RWPE2 (cell line): ENCODE results near the gene RETREG2.
"Not testable (repeated sequence)": the region's sequence is repeated elsewhere in the genome, so short reads cannot be mapped to it uniquely, and the experiment has no call there.

ENCODE experiments used
- ATAC-seq: fragments of 200-7000 bp; cut with Tn5 transposase; 3 replicates; pipeline ENCODE4 v1.9.1; 2021; ENCODE audit warnings: low read depth
- DNase-seq: peaks from one replicate; pipeline ENCODE4 v3.0.0-alpha.2; 2020; ENCODE audit warnings: low spot score
- H3K27ac ChIP-seq: fragments of 450-650 bp; 2 replicates; pipeline ENCODE4 v1.5.1; 2017; ENCODE audit warnings: mild to moderate bottlenecking; ENCODE audit not compliant: poor library complexity, severe bottlenecking
- H3K27me3 ChIP-seq: fragments of 250-450 bp; sonication (Bioruptor Pico); 2 replicates; pipeline ENCODE4 v1.5.1; 2021; ENCODE audit warnings: mild to moderate bottlenecking, moderate library complexity; ENCODE audit not compliant: insufficient read depth, poor library complexity, severe bottlenecking
- H3K36me3 ChIP-seq: fragments of 250-450 bp; sonication (Bioruptor Pico); 2 replicates; pipeline ENCODE4 v1.5.1; 2020; ENCODE audit warnings: low read depth, mild to moderate bottlenecking, moderate library complexity
- H3K4me1 ChIP-seq: fragments of 250-450 bp; sonication (Bioruptor Pico); 2 replicates; pipeline ENCODE4 v1.5.1; 2021; ENCODE audit warnings: mild to moderate bottlenecking, moderate library complexity; ENCODE audit not compliant: insufficient read depth, poor library complexity, severe bottlenecking
- H3K4me3 ChIP-seq: fragments of 250-450 bp; sonication (Bioruptor Pico); 2 replicates; pipeline ENCODE4 v1.5.1; 2021; ENCODE audit warnings: mild to moderate bottlenecking, moderate library complexity; ENCODE audit not compliant: severe bottlenecking
- H3K9me3 ChIP-seq: fragments of 250-450 bp; sonication (Bioruptor Pico); 2 replicates; pipeline ENCODE4 v1.5.1; 2021; ENCODE audit warnings: mild to moderate bottlenecking, moderate library complexity; ENCODE audit not compliant: severe bottlenecking
- TF ChIP-seq, protein P1 (sequence below): fragments of 450-650 bp; IDR thresholded peaks from one replicate; pipeline ENCODE4 v1.5.1; 2017; ENCODE audit warnings: mild to moderate bottlenecking, moderate library complexity; ENCODE audit not compliant: poor library complexity, severe bottlenecking

The RETREG2 gene

GRCh38 chr2:219186754-219187456, 8.8 kb downstream of the RETREG2 start:
- DNase-seq, result no peak
- no peaks in the 10 kb centered on the region for H3K9me3 ChIP-seq
- TF ChIP-seq, protein P1, sequence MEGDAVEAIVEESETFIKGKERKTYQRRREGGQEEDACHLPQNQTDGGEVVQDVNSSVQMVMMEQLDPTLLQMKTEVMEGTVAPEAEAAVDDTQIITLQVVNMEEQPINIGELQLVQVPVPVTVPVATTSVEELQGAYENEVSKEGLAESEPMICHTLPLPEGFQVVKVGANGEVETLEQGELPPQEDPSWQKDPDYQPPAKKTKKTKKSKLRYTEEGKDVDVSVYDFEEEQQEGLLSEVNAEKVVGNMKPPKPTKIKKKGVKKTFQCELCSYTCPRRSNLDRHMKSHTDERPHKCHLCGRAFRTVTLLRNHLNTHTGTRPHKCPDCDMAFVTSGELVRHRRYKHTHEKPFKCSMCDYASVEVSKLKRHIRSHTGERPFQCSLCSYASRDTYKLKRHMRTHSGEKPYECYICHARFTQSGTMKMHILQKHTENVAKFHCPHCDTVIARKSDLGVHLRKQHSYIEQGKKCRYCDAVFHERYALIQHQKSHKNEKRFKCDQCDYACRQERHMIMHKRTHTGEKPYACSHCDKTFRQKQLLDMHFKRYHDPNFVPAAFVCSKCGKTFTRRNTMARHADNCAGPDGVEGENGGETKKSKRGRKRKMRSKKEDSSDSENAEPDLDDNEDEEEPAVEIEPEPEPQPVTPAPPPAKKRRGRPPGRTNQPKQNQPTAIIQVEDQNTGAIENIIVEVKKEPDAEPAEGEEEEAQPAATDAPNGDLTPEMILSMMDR, result no peak
- H3K27ac ChIP-seq, result no peak overlapping the region
- peaks cover 11% of the 10 kb centered on the region for H3K36me3 ChIP-seq
- H3K27me3 ChIP-seq, result no peaks in the 10 kb centered on the region
- no peak for ATAC-seq
- no peak overlapping the region for H3K4me3 ChIP-seq
- H3K4me1 ChIP-seq, result no peaks in the 10 kb centered on the region

DNA sequence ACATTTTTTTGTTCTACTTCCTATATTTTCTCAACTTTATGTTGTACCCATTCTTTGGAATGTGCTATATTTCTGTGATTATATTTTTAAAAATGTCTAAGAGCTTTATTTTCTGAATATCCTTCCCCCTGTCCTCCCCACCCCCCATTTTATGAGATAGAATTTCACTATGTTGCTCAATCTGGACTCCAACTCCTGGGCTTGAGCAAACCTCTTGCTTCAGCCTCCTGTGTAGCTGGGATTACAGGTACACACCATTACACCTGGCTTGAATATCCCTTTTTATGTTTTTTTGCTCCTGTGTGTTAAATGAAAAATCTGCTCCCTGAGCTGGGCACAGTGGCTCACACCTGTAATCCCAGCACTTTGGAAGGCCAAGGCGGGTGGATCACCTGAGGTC, 19.3 kb downstream of the RETREG2 start:
- Histone ChIP-seq H3K9me3 (no peaks in the 10 kb centered on the region), H3K4me3 (no peak overlapping the region), H3K27ac (no peak overlapping the region), H3K4me1 (no peaks in the 10 kb centered on the region), H3K36me3 (no peaks in the 10 kb centered on the region), H3K27me3 (no peaks in the 10 kb centered on the region)
- TF ChIP-seq, protein P1, result no peak
- ATAC-seq (no peak), DNase-seq (no peak)

DNA sequence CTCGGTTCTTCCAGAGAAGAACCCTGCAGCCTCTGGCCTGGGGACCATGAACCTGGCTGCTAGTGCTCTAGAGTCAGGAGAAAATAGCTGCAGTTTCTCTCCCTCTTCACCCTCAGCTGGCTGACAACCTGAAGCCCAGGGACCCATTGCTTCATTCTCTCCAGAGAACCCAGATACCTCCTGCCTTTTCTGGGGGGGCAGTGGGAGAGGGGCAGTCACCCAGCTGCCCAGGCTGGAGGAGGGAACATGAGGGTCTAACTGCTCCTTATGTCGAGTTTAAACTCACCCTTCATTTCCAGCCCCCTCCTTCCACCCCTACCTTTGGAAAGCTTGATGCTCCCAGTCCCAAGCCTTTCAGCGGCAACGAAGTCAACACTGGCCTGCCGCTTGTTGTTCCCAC, 20.9 kb downstream of the RETREG2 start:
- no peak overlapping the region for H3K27ac ChIP-seq
- DNase-seq (no peak), ATAC-seq (no peak)
- TF ChIP-seq, protein P1, result no peak
- no peaks in the 10 kb centered on the region for H3K36me3 ChIP-seq
- no peaks in the 10 kb centered on the region for H3K9me3 ChIP-seq
- H3K4me3 ChIP-seq, result no peak overlapping the region
- no peaks in the 10 kb centered on the region for H3K27me3 ChIP-seq
- no peaks in the 10 kb centered on the region for H3K4me1 ChIP-seq

DNA sequence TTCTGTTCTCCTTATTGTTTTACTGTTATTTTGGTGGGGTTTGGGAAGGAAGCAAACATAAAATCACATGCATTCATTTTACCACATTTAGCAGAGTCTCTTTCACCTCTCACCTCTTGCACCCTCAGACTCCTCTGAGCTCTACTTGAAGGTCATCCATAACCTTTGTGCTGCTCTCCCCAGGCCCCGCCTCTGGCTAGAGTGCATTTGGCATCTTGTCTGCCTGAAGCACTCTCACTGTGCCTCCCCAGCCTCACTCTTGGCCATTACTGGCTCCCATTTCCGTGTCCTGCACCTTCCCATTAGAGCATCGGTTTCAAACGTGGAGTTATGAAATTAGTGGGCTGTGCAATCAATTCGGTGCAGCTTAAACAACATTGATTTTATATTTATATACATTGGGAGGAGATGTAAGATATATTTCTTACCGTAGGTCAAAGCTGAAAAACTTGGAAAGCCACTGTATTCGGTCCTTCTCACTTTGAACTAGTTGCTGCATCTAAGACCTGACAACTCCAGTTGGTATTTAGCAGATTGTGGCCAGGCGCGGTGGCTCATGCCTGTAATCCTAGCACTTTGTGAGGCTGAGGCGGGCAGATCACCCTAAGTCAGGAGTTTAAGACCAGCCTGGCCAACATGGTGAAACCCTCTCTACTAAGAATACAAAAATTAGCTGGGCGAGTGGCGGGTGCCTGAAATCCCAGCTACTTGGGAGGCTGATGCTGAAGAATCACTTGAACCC, 21.6 kb downstream of the RETREG2 start:
- DNase-seq (no peak), ATAC-seq (no peak)
- Histone ChIP-seq H3K4me3 (no peak overlapping the region), H3K4me1 (no peaks in the 10 kb centered on the region), H3K36me3 (no peaks in the 10 kb centered on the region), H3K27me3 (no peaks in the 10 kb centered on the region), H3K9me3 (no peaks in the 10 kb centered on the region), H3K27ac (no peak overlapping the region)
- TF ChIP-seq, protein P1, result no peak

GRCh38 chr2:219200502-219201326, 22.6 kb downstream of the RETREG2 start:
- not testable (repeated sequence) for H3K36me3 ChIP-seq, DNase-seq, ATAC-seq, H3K27ac ChIP-seq, H3K4me3 ChIP-seq, H3K4me1 ChIP-seq, H3K9me3 ChIP-seq, H3K27me3 ChIP-seq

GRCh38 chr2:219201331-219201730, 23.3 kb downstream of the RETREG2 start:
- H3K27ac ChIP-seq, H3K9me3 ChIP-seq, DNase-seq, ATAC-seq, H3K36me3 ChIP-seq, H3K4me3 ChIP-seq, H3K4me1 ChIP-seq, H3K27me3 ChIP-seq: not testable (repeated sequence)
